GM18498 (cell line): ENCODE results near the gene LTO1.

Experiments
- ATAC-seq: cut with Tn5 transposase; IDR thresholded peaks from one replicate; pipeline ENCODE4 v1.9.1; 2021; ENCODE audit warnings: mild to moderate bottlenecking, moderate library complexity; ENCODE audit not compliant: unreplicated experiment

LTO1 gene

DNA sequence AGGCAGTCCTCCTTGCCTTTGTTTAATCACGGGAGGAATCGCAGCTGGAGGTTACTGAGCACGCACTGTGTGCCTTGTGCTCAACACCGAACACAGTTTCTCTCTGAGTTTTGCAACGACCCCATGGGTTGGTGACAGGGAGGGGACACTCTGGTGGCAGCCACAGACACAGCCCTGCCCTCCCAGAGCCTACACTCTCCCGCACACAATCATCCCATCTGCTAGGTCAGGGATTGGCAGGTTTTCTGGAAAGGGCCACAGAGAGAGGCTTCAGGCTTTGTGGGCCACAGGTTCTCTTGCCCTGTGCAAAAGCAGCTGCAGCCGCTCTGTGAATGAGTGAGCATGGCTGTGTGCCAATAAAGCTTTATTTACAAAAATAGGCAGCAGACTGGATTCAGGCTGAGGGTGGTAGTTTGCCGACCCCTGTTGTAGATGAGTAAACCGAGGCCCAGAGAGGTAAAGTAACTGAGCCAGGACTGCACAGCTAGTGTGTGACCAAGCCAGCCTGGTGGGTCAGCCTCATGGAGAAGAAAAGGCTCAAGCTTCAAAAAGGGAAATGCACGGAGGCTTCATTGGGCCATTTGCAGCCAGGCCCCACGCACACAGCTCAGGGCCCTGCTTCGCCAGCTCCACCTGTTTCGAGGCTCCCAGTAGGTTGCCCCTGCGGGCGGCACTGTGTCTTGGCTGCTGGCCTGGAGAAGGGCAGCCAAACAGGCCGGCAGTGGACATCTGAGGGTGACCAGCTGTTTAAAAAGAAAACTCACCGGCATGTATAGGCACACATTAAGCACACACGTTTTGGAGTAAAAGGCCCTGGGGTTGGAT, 16.3 kb downstream of the LTO1 start:
- ATAC-seq = no peak

- ATAC-seq = no peak
These were observed 17.1 kb downstream of the LTO1 start for GRCh38 chr11:69657911-69658625.

GRCh38 chr11:69657456-69657910, 17.7 kb downstream of the LTO1 start:
- ATAC-seq = no peak

DNA sequence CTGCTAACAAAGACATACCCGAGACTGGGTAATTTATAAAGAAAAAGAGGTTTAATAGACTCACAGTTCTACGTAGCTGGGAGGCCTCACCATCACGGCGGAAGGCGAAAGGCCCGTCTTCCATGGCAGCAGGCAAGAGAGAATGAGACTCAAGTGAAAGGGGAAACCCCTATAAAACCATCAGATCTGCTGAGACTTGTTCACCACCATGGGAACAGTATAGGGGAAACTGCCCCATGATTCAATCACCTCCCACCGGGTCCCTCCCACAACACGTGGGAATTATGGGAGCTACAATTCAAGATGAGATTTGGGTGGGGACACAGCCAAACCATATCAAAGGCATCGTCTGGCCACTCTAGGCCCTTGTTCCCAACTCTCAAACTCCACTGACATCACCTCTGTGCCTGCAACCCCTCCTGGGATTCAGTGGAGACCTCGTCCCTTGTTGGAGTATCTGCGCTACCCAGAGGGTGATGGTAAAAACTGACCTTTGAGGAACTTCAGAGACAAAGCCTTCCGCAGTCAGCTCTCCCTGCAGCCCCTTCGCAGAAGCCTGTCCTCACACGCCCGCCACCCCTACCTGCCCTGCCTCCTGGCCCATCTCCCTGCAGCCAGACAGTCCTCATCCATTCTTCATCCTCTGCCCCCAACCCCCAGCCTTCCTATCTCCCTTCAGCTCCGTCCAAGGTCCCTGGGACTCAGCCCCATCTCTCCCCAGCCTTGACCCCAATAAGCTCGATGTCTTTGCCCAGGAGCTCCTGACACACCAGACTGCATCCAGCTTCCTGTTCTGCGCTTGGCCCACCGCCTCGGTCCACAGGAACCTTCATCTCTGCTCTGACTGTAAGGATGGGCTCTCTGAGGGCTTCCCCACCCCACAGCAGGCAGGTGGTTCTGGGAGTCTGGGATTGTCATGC, 18.4 kb downstream of the LTO1 start:
- ATAC-seq = no peak

DNA sequence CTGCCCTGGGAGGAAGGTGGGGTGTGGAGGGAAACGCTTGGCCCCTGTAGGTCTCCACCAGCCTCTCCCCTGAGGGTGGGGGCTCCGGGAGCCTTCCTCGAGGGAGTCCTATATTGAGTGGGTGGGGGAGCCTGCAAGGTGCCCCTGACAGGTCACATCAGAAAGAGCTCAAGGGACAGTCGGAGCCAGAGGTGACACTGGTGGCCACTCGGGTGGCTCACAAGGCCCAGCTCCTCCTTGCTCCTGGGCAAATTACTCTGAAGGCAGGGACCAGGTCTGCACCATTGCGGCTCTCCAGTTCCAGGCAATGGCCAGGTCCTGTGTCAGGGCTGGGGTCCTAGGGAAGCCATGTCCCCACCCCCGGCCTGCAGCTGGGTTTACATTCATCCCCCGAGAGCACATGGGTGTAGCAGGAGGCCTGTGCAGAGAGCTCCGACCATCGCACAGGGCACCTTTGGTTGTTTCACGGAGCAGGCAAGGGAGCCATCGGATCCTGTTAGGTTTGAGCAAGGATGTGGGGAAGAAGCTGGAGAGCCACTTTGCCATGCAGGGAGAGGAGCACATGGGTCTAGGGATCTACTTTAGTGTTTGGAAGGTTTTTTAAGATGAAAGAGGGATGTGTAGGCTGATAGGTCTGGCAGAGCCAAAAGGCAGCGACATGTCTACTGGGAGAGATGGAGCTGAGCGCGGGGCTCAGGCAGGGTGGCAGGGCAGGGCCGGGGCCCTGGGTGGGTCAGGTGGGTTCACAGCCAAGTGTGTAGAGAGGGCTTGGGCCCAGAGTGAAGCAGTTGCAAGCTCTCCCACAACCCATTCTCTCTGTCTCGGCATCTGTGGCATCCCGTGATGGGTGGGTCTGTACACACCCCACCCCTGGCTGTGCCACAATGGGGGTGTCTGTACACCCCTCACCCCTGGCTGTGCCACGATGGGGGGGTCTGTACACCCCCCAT, 19.4 kb downstream of the LTO1 start:
- ATAC-seq = no peak

- ATAC-seq = no peak
These were observed 20.3 kb downstream of the LTO1 start for GRCh38 chr11:69654660-69655478.

DNA sequence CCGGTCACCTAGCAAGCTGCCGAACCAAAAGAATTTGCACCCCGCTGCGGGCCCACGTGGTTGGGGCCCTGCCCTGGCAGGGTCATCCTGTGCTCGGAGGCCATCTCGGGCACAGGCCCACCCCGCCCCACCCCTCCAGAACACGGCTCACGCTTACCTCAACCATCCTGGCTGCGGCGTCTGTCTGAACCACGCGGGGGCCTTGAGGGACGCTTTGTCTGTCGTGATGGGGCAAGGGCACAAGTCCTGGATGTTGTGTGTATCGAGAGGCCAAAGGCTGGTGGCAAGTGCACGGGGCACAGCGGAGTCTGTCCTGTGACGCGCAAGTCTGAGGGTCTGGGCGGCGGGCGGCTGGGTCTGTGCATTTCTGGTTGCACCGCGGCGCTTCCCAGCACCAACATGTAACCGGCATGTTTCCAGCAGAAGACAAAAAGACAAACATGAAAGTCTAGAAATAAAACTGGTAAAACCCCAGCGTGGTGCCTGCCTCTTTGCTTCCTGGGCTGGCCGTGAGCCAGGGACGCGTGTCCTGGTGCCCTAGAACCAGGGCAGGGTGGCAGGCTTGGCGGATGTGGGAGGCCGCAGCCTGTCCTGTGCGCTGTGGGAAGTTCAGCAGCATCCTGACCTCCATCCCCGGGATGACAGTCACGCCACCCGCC, 21.0 kb downstream of the LTO1 start:
- no peak for ATAC-seq

GRCh38 chr11:69653406-69653960, 21.7 kb downstream of the LTO1 start:
- no peak for ATAC-seq

DNA sequence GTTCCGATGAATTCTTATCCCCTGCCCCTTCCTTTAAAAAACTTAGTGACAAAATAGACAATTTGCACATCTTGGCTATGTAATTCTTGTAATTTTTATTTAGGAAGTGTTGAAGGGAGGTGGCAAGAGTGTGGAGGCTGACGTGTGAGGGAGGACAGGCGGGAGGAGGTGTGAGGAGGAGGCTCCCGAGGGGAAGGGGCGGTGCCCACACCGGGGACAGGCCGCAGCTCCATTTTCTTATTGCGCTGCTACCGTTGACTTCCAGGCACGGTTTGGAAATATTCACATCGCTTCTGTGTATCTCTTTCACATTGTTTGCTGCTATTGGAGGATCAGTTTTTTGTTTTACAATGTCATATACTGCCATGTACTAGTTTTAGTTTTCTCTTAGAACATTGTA, 22.2 kb downstream of the LTO1 start:
- no peak for ATAC-seq

GRCh38 chr11:69651834-69652620, 23.1 kb downstream of the LTO1 start:
- no peak for ATAC-seq

DNA sequence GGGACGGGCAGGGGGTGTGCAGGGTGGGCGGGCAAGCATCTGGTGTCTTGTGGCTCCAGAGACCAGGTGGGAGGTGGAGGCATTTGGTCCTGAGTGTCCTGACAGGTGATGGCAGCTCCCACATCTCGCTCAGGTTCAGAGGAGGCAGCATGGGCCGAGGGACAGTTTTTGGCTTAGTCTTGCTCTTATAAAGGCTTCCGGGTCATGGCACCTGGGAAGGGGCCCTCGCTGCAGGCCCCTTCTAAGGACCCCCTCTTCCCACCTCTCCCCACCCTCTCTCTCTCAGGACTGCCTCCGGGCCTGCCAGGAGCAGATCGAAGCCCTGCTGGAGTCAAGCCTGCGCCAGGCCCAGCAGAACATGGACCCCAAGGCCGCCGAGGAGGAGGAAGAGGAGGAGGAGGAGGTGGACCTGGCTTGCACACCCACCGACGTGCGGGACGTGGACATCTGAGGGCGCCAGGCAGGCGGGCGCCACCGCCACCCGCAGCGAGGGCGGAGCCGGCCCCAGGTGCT, 24.3 kb downstream of the LTO1 start:
- ATAC-seq = no peak

DNA sequence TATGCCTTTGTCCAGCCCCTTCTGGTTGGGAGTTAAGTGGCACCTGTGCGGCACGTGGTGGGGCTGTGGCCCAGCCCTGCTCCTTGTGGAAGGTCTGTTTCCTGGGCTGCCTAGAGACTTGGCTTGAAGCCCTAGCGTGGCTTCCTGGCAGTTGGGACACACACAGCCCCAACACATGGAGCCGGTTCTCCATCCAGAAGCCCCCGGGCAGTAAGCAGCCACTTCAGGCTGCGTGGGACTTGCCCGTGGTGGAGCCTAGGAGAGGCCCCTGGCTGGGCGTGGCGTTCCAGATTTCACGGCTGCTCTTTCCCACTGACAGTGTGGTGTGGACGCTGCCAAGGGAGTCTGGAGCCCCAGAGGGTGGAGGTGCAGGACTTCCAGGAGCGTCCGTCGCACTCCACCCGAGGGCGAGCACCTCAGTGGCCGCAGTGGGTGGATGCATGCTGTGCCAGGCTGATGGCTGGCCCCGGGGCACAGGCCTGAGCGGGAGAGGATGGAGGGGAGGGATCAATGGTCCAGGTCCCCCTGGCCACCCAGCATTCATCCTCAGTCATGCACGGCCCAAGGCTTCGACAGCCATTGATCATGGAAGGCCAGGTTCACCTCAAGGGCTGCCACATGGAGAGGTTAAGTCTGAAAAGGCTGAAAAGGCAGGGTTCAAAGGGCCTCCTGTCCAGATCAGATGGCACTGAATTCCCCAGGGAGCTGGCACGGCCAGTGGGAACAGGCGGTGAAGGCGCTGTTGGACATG, 24.9 kb downstream of the LTO1 start:
- ATAC-seq = no peak

- no peak for ATAC-seq
These were observed 25.6 kb downstream of the LTO1 start for GRCh38 chr11:69649576-69649900.

DNA sequence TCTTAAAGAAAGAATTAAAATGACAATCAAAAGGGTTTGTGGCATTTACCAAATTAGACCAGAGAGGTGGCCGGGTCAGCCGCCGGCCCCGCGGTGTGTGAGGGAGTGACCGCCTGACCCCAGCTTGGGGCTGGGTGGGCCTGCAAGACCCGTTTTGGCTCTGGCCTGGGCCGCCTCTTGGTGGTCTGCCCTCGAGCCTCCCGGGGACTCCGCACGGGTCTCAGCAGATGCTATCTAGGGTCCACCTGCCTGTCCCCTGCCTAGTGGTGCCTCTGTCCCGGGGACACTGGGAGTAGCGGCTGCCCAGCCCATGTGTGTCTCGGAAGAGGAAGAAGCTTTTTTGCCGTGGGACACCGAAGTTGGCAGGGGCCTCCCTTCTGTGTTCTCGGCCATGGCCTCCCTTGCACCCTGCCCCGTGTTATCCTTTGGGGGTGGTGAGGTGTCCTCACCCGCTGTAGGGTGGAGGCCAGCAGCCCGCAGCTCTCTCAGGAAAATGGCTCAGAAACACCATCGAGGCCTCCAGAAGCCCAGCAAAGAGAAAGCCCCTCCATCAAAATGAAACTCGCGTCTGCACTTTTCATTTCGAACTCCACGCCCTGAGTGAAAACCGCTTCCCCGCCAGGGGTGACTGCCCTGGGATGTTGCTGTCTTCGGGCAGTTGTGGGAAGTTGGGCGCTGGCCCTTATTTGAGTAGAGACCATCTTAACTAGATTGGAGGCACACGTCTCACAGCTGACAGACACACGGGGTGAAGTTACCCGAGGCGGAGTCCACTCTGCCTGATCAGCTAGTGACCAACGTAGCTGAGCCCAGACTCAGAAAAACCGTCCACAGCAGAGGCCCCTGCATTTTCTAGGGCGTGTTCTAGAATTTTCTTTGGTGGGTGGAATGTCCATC, 26.2 kb downstream of the LTO1 start:
- no peak for ATAC-seq

DNA sequence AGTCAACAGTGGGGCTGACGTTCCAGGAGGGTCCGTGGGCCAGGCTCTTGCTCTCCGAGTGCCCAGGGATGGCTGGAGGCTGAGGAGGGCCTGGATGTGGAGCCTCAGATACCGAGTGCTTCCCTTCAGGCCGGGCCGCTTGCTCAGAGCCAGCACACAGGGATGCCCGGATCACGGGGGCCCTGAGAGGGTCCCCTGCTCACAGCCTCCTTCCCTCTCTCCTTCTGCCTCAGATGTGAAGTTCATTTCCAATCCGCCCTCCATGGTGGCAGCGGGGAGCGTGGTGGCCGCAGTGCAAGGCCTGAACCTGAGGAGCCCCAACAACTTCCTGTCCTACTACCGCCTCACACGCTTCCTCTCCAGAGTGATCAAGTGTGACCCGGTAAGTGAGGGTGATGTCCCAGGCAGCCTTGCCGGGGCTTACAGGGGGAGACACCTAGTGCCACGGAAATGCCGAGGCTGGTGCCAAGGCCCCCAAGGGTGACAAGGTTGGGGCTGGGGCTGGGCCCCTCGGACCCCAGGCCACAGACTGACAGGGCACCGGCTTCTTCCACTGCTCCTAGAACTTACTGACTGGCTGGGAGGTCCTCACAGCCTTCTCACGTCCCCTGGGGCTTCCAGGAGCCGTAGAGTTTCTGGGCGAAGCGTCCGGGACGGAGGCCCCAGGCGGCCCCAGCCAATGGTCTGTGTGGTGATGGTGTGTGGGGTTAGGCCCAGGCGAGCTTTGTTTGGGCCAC, 27.2 kb downstream of the LTO1 start:
- no peak for ATAC-seq
